Measurements from ENCODE around the gene TRABD2B.

DNA sequence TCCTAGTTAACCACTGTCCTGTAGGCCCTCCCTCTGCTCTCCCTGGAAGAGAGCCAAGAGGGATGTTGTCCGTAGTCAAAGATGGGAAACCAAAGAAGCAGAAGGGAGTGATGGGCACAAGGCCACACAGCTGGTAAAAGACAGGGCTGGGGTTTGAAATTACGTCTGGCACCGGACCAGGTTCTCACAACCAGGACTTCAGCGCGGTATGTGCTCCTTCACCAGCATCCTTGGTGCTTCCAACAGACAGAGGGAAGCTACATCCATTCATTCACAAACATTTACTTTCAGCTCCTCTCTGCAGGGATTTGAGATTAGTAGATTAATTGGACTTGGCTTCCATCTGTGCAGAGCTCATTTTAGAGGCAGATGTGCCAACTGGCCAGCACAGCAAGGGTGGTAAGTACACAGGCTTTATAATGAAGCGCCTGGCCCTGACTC lies 191.2 kb downstream of the TRABD2B start:
- no peak for TF ChIP-seq YY1 (IDR thresholded peaks at IDR 0.05; ENCODE audit: extremely low read depth, insufficient replicate concordance, low read depth, low read length)
- no peak for TF ChIP-seq POLR2AphosphoS5 (IDR thresholded peaks at IDR 0.05; ENCODE audit: low read depth, low read length)
- TF ChIP-seq, protein P1, sequence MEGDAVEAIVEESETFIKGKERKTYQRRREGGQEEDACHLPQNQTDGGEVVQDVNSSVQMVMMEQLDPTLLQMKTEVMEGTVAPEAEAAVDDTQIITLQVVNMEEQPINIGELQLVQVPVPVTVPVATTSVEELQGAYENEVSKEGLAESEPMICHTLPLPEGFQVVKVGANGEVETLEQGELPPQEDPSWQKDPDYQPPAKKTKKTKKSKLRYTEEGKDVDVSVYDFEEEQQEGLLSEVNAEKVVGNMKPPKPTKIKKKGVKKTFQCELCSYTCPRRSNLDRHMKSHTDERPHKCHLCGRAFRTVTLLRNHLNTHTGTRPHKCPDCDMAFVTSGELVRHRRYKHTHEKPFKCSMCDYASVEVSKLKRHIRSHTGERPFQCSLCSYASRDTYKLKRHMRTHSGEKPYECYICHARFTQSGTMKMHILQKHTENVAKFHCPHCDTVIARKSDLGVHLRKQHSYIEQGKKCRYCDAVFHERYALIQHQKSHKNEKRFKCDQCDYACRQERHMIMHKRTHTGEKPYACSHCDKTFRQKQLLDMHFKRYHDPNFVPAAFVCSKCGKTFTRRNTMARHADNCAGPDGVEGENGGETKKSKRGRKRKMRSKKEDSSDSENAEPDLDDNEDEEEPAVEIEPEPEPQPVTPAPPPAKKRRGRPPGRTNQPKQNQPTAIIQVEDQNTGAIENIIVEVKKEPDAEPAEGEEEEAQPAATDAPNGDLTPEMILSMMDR (IDR thresholded peaks at IDR 0.05 in 2 of 3, conservative IDR thresholded peaks at IDR 0.05 in 1 of 3; ENCODE audit: borderline replicate concordance in 1 of 3, insufficient read depth in 1 of 3, low read depth in 2 of 3, low read length in 2 of 3) = no peak
- TF ChIP-seq, protein P2, sequence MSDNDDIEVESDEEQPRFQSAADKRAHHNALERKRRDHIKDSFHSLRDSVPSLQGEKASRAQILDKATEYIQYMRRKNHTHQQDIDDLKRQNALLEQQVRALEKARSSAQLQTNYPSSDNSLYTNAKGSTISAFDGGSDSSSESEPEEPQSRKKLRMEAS (IDR thresholded peaks at IDR 0.05) = no peak
- TF ChIP-seq RAD21 (IDR thresholded peaks at IDR 0.05; ENCODE audit: low read depth) = no peak
- TF ChIP-seq SP1 (IDR thresholded peaks at IDR 0.05; ENCODE audit: low read depth) = no peak
- TF ChIP-seq EZH2 (IDR thresholded peaks at IDR 0.05) = no peak
- TF ChIP-seq CBX3 (IDR thresholded peaks at IDR 0.05; ENCODE audit: low read depth) = no peak
- no peak for TF ChIP-seq ZFX (IDR thresholded peaks at IDR 0.05)
- TF ChIP-seq EGR1 (IDR thresholded peaks at IDR 0.05; ENCODE audit: low read depth) = no peak

Data from HCT116 (cell line).